ENCODE data around the gene RRAD. TPM values are rescaled to one million over a fixed set of nuclear protein-coding genes. Genes with fewer than 3 reads are reported as not detected.

Gene RRAD
- total and polyA plus RNA-seq, 2 donors (not counting 3 experiments of a cell fraction or from before 2014, with no cell fraction given): 0.22 to 0.48 TPM

GRCh38 chr16:66944054-66944441, 18.7 kb upstream of the RRAD start:
- Histone ChIP-seq H3K4me2 (ENCODE audit: insufficient read depth, low read length) (no peak overlapping the region), H4K20me1 (replicated peaks; ENCODE audit: control insufficient read depth, extremely low read depth, insufficient read depth, low read length) (no peaks in the 10 kb centered on the region), H3K36me3 (ENCODE audit: control insufficient read depth in 2 of 2, extremely low read depth in 1 of 2, insufficient read depth in 2 of 2, low read length in 2 of 2) (peaks cover 0 to 30% of the 10 kb centered on the region in 2 experiments), H3K9me1 (replicated peaks; ENCODE audit: control insufficient read depth, extremely low read depth, insufficient read depth, low read length) (no peaks in the 10 kb centered on the region), H3K9ac (replicated peaks; ENCODE audit: extremely low read depth, insufficient read depth, low read length) (no peak overlapping the region), H3K79me2 (ENCODE audit: control insufficient read depth, insufficient read depth, low read length) (no peaks in the 10 kb centered on the region), H2AFZ (ENCODE audit: low read depth, low read length) (no peak overlapping the region), H3K4me1 (ENCODE audit: control insufficient read depth, extremely low read depth, insufficient read depth, low read length) (peaks cover 12% of the 10 kb centered on the region), H3K9me3 (replicated peaks; ENCODE audit: control insufficient read depth, insufficient read depth, low read length) (no peaks in the 10 kb centered on the region), H3K4me3 (replicated peaks in 1 of 3; ENCODE audit: insufficient read depth in 1 of 3, low read depth in 1 of 3, low read length in 3 of 3) (no peak overlapping the region), H3K27ac (ENCODE audit: insufficient read depth, low read depth, low read length) (no peak overlapping the region), H3K27me3 (ENCODE audit: control insufficient read depth in 2 of 2, insufficient read depth in 2 of 2, low read length in 2 of 2) (peaks cover 2 to 5% of the 10 kb centered on the region in 2 experiments)
- TF ChIP-seq, protein P1, sequence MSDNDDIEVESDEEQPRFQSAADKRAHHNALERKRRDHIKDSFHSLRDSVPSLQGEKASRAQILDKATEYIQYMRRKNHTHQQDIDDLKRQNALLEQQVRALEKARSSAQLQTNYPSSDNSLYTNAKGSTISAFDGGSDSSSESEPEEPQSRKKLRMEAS (IDR thresholded peaks at IDR 0.05; ENCODE audit: insufficient read depth, insufficient read length): no peak
- TF ChIP-seq POLR2A (IDR thresholded peaks at IDR 0.05; ENCODE audit: low read depth, low read length) (no peak), CTCF (IDR thresholded peaks at IDR 0.05; ENCODE audit: extremely low read depth in 1 of 2, insufficient read depth in 1 of 2, low read depth in 1 of 2, low read length in 2 of 2) (no peak), POLR2AphosphoS5 (IDR thresholded peaks at IDR 0.05; ENCODE audit: insufficient read depth, low read depth, low read length) (no peak)
- intact Hi-C loops (cut with micrococcal nuclease): no loop called here
- BruUV-seq (replicated peaks): no TSS peak
- dilution Hi-C loops (cut with MboI; ENCODE audit: extremely low pct_ligation_motif_present, low sequenced_read_pairs): no loop called here
- ChIA-PET CTCF (interaction anchor here (1.7 to 2.3 kb wide), 3 partner anchors 9 to 49 kb away, joined by 5 to 13 read pairs (median 9); no protein-coding TSS in a partner anchor), POLR2A (no interaction called here)
- FAIRE-seq (no peak), DNase-seq (ENCODE audit: low read depth, low spot score) (no peak)

- dilution Hi-C loops (cut with MboI; ENCODE audit: extremely low pct_ligation_motif_present, low sequenced_read_pairs): no loop called here
- ChIA-PET CTCF (interaction anchor here (0.6 to 2.3 kb wide), 6 partner anchors 9 to 178 kb away, joined by 4 to 13 read pairs (median 5); partner anchors contain the start of gene CES3), POLR2A (no interaction called here)
- Histone ChIP-seq H3K9me1 (replicated peaks; ENCODE audit: control insufficient read depth, extremely low read depth, insufficient read depth, low read length) (no peaks in the 10 kb centered on the region), H3K36me3 (ENCODE audit: control insufficient read depth in 2 of 2, extremely low read depth in 1 of 2, insufficient read depth in 2 of 2, low read length in 2 of 2) (peaks cover 0 to 30% of the 10 kb centered on the region in 2 experiments), H3K9me3 (replicated peaks; ENCODE audit: control insufficient read depth, insufficient read depth, low read length) (no peaks in the 10 kb centered on the region), H3K4me3 (replicated peaks in 1 of 3; ENCODE audit: insufficient read depth in 1 of 3, low read depth in 1 of 3, low read length in 3 of 3) (no peak overlapping the region), H4K20me1 (replicated peaks; ENCODE audit: control insufficient read depth, extremely low read depth, insufficient read depth, low read length) (no peaks in the 10 kb centered on the region), H2AFZ (ENCODE audit: low read depth, low read length) (no peak overlapping the region), H3K4me2 (ENCODE audit: insufficient read depth, low read length) (no peak overlapping the region), H3K79me2 (ENCODE audit: control insufficient read depth, insufficient read depth, low read length) (no peaks in the 10 kb centered on the region), H3K27ac (ENCODE audit: insufficient read depth, low read depth, low read length) (no peak overlapping the region), H3K4me1 (ENCODE audit: control insufficient read depth, extremely low read depth, insufficient read depth, low read length) (peaks cover 12% of the 10 kb centered on the region), H3K27me3 (ENCODE audit: control insufficient read depth in 2 of 2, insufficient read depth in 2 of 2, low read length in 2 of 2) (peaks cover 0 to 1% of the 10 kb centered on the region in 2 experiments), H3K9ac (replicated peaks; ENCODE audit: extremely low read depth, insufficient read depth, low read length) (no peak overlapping the region)
- DNase-seq (ENCODE audit: low read depth, low spot score): no peak
- BruUV-seq (replicated peaks): no TSS peak
- FAIRE-seq: no peak
- TF ChIP-seq JUN (IDR thresholded peaks at IDR 0.05; ENCODE audit: borderline replicate concordance, insufficient read depth, insufficient read length, low read depth) (no peak), MYC (IDR thresholded peaks at IDR 0.05; ENCODE audit: low read depth, low read length) (no peak), FOS (IDR thresholded peaks at IDR 0.05; ENCODE audit: borderline replicate concordance, insufficient read depth, low read length) (no peak), POLR2A (IDR thresholded peaks at IDR 0.05; ENCODE audit: low read depth, low read length) (no peak), POLR2AphosphoS5 (IDR thresholded peaks at IDR 0.05; ENCODE audit: insufficient read depth, low read depth, low read length) (no peak), CTCF (IDR thresholded peaks at IDR 0.05; ENCODE audit: extremely low read depth in 1 of 2, insufficient read depth in 1 of 2, low read depth in 1 of 2, low read length in 2 of 2) (no peak), EZH2 (IDR thresholded peaks at IDR 0.05; ENCODE audit: borderline replicate concordance, low read depth, low read length, severe bottlenecking) (no peak), GATA2 (IDR thresholded peaks at IDR 0.05; ENCODE audit: insufficient read depth, insufficient read length, low read depth, low read length) (no peak)
- TF ChIP-seq, protein P1 (IDR thresholded peaks at IDR 0.05; ENCODE audit: insufficient read depth, insufficient read length): no peak
- intact Hi-C loops (cut with micrococcal nuclease): no loop called here
Observed at GRCh38 chr16:66943426-66944053, 18.2 kb upstream of the RRAD start.
